NOMO-1 treated with DMSO at 0.1 percent for 48 hours (cell line): ENCODE results near the gene TLE4.
A peak's percentile ranks its signal among the peaks of the same experiment; 100 is the strongest.

Experiments
- DNase-seq: peaks from one replicate; lab custom pipeline; 2025; ENCODE audit not compliant: unreplicated experiment; lab: John Stamatoyannopoulos, UW

TLE4 gene

GRCh38 chr9:79660615-79661014 is 88.8 kb downstream of the TLE4 start:
- DNase-seq = no peak

GRCh38 chr9:79661279-79661678 is 89.5 kb downstream of the TLE4 start:
- DNase-seq = no peak

- no peak for DNase-seq
Observed at GRCh38 chr9:79661886-79662536, 90.2 kb downstream of the TLE4 start.

GRCh38 chr9:79662537-79662956 is 90.8 kb downstream of the TLE4 start:
- DNase-seq = no peak

- DNase-seq = no peak
Observed at GRCh38 chr9:79663300-79663699, 91.5 kb downstream of the TLE4 start.

GRCh38 chr9:79663878-79664277 is 92.1 kb downstream of the TLE4 start:
- DNase-seq = no peak

GRCh38 chr9:79664375-79664831 is 92.6 kb downstream of the TLE4 start:
- peak; percentile 28 for DNase-seq

GRCh38 chr9:79665369-79665768 is 93.6 kb downstream of the TLE4 start:
- no peak for DNase-seq

GRCh38 chr9:79665931-79666330 is 94.2 kb downstream of the TLE4 start:
- no peak for DNase-seq

GRCh38 chr9:79667120-79667519 is 95.4 kb downstream of the TLE4 start:
- no peak for DNase-seq

- no peak for DNase-seq
Observed at GRCh38 chr9:79667817-79668436, 96.2 kb downstream of the TLE4 start.

GRCh38 chr9:79668956-79669355 is 97.2 kb downstream of the TLE4 start:
- DNase-seq = no peak

GRCh38 chr9:79670269-79670961 is 98.7 kb downstream of the TLE4 start:
- DNase-seq = no peak

- no peak for DNase-seq
Observed at GRCh38 chr9:79671558-79671957, 99.8 kb downstream of the TLE4 start.

- DNase-seq = no peak
Observed at GRCh38 chr9:79672236-79672635, 100.5 kb downstream of the TLE4 start.

GRCh38 chr9:79672891-79673290 is 101.1 kb downstream of the TLE4 start:
- no peak for DNase-seq

GRCh38 chr9:79673614-79674013 is 101.8 kb downstream of the TLE4 start:
- DNase-seq = no peak

GRCh38 chr9:79674052-79674777 is 102.5 kb downstream of the TLE4 start:
- DNase-seq = no peak

- DNase-seq = no peak
Observed at GRCh38 chr9:79681576-79681975, 109.8 kb downstream of the TLE4 start.

- no peak for DNase-seq
Observed at GRCh38 chr9:79682076-79682736, 110.4 kb downstream of the TLE4 start.

- DNase-seq = no peak
Observed at GRCh38 chr9:79684059-79684458, 112.3 kb downstream of the TLE4 start.
